ENCODE results near the gene AQP4. TPM values are rescaled to one million over a fixed set of nuclear protein-coding genes. Genes with fewer than 3 reads are reported as not detected.

Gene AQP4
- total RNA-seq, 1 donor from 2014 or later: 0.05 TPM

- Mint-ChIP-seq H3K9me3 (ENCODE audit: unreplicated experiment) (peaks cover 5% of the 10 kb centered on the region), H3K27ac (ENCODE audit: unreplicated experiment) (no peak overlapping the region)
- no peak for DNase-seq (ENCODE audit: low spot score)
Measured at GRCh38 chr18:26843760-26844159, 21.7 kb downstream of the AQP4 start.

DNA sequence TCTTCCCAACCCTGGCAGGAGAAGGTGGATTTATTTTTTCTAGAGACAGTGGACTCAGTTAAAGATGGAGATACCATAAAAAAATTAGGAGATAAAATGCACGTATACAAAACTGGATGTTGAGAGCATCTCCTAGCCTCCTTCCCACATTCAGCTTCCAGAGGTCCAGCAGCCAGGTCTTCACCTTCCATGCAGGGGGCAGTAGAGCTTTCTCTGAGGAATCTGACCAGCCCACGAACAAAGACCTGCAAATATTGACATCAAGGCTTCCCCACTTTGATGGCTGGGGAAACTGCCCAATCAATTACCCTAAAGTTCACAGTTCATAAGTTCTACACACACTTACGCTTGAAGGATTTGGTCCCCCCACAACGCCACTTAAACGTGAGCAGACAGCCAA, 24.5 kb downstream of the AQP4 start:
- Mint-ChIP-seq H3K36me3 (ENCODE audit: low read depth, unreplicated experiment) (peaks cover 7% of the 10 kb centered on the region), H3K27ac (ENCODE audit: unreplicated experiment) (no peak overlapping the region), H3K4me1 (ENCODE audit: unreplicated experiment) (peaks cover 9% of the 10 kb centered on the region), H3K27me3 (ENCODE audit: unreplicated experiment) (no peaks in the 10 kb centered on the region), H3K9me3 (ENCODE audit: unreplicated experiment) (peaks cover 5% of the 10 kb centered on the region), H3K4me3 (ENCODE audit: unreplicated experiment) (no peak overlapping the region)
- TF ChIP-seq, protein P1, sequence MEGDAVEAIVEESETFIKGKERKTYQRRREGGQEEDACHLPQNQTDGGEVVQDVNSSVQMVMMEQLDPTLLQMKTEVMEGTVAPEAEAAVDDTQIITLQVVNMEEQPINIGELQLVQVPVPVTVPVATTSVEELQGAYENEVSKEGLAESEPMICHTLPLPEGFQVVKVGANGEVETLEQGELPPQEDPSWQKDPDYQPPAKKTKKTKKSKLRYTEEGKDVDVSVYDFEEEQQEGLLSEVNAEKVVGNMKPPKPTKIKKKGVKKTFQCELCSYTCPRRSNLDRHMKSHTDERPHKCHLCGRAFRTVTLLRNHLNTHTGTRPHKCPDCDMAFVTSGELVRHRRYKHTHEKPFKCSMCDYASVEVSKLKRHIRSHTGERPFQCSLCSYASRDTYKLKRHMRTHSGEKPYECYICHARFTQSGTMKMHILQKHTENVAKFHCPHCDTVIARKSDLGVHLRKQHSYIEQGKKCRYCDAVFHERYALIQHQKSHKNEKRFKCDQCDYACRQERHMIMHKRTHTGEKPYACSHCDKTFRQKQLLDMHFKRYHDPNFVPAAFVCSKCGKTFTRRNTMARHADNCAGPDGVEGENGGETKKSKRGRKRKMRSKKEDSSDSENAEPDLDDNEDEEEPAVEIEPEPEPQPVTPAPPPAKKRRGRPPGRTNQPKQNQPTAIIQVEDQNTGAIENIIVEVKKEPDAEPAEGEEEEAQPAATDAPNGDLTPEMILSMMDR (IDR thresholded peaks at IDR 0.05; ENCODE audit: unreplicated experiment): no peak
- no peak for DNase-seq (ENCODE audit: low spot score)

More at GRCh38 chr18:26843760-26844159, 21.7 kb downstream of the AQP4 start:
- TF ChIP-seq, protein P1 (IDR thresholded peaks at IDR 0.05; ENCODE audit: unreplicated experiment): no peak
- Mint-ChIP-seq H3K27me3 (ENCODE audit: unreplicated experiment) (no peaks in the 10 kb centered on the region), H3K4me1 (ENCODE audit: unreplicated experiment) (peaks cover 9% of the 10 kb centered on the region), H3K4me3 (ENCODE audit: unreplicated experiment) (no peak overlapping the region), H3K36me3 (ENCODE audit: low read depth, unreplicated experiment) (peaks cover 7% of the 10 kb centered on the region)

DNA sequence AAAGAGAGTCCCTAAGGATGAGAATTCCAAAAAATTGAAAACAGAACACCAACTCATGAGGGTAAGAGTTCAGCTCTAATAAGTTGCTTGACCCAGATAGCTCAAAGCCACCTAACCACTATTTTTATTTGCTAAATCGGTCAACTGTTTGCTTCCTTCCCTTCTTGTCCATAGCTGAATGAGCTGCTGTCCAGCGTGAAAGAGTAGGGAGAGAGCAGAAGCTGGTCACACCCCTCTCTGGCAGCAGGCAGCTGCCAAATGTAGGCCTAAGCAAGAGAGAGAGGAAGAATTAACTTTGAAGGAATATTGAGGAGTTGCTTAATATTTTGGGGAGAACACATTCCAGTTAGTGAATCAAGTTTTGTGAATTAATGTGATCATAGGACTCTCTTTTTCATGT, 25.9 kb downstream of the AQP4 start:
- Mint-ChIP-seq H3K36me3 (ENCODE audit: low read depth, unreplicated experiment) (peaks cover 3% of the 10 kb centered on the region), H3K4me1 (ENCODE audit: unreplicated experiment) (peaks cover 5% of the 10 kb centered on the region), H3K27me3 (ENCODE audit: unreplicated experiment) (no peaks in the 10 kb centered on the region), H3K4me3 (ENCODE audit: unreplicated experiment) (no peak overlapping the region), H3K9me3 (ENCODE audit: unreplicated experiment) (peaks cover 2% of the 10 kb centered on the region), H3K27ac (ENCODE audit: unreplicated experiment) (no peak overlapping the region)
- TF ChIP-seq, protein P1 (IDR thresholded peaks at IDR 0.05; ENCODE audit: unreplicated experiment): no peak
- no peak for DNase-seq (ENCODE audit: low spot score)

DNA sequence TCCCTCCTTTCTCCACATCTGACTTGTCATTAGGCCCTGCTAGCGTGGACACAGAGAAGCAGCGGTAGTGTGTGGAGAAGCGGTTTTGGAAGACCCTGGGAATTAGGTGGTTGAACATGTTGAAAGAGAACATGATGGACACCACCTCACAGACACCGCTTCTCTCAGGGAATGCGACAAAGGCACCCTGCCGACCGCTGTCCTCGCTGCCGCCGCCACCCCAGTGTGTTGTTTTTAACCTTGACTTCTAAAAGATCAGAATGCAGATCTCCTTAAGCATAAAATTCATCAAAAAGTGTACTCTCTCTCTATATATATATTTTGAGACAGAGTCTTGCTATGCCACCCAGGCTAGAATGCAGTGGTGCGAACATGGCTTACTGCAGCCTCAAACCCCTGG, 33.2 kb downstream of the AQP4 start:
- no peak for DNase-seq (ENCODE audit: low spot score)
- TF ChIP-seq, protein P1 (IDR thresholded peaks at IDR 0.05; ENCODE audit: unreplicated experiment): no peak
- Mint-ChIP-seq H3K4me1 (ENCODE audit: unreplicated experiment) (peaks cover 3% of the 10 kb centered on the region), H3K36me3 (ENCODE audit: low read depth, unreplicated experiment) (no peaks in the 10 kb centered on the region), H3K27me3 (ENCODE audit: unreplicated experiment) (peaks cover 2% of the 10 kb centered on the region), H3K9me3 (ENCODE audit: unreplicated experiment) (no peaks in the 10 kb centered on the region), H3K27ac (ENCODE audit: unreplicated experiment) (no peak overlapping the region), H3K4me3 (ENCODE audit: unreplicated experiment) (no peak overlapping the region)

DNA sequence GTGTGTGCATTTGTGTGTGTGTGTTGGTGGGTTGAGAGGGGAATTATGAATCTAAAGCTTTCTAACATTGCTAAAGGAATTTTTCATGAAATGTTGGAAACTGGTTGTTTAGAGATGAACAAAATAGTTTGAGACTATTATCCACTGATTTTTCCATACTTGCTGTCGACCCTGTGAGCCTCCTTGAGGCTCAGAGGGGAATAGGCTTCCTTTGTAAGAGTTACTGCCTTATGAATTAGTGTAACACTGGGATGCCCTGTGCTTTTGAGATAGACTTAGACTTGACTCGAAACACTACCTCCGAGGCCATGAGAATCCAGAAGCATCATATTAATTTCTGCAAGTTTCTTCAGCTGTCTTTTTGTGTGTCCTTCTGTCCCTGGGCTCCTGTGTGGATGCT, 37.9 kb downstream of the AQP4 start:
- Mint-ChIP-seq H3K4me3 (ENCODE audit: unreplicated experiment) (no peak overlapping the region), H3K36me3 (ENCODE audit: low read depth, unreplicated experiment) (no peaks in the 10 kb centered on the region), H3K27me3 (ENCODE audit: unreplicated experiment) (no peaks in the 10 kb centered on the region), H3K9me3 (ENCODE audit: unreplicated experiment) (no peaks in the 10 kb centered on the region), H3K27ac (ENCODE audit: unreplicated experiment) (no peak overlapping the region), H3K4me1 (ENCODE audit: unreplicated experiment) (peaks cover 3% of the 10 kb centered on the region)
- no peak for DNase-seq (ENCODE audit: low spot score)
- TF ChIP-seq, protein P1 (IDR thresholded peaks at IDR 0.05; ENCODE audit: unreplicated experiment): no peak

All from endothelial cell (in vitro differentiated cells).